Uterus (tissue), 2 donors: Measurements from ENCODE around the gene NCAPG.

ENCODE experiments used
- CTCF ChIP-seq, 4 experiments: fragments of 200-600 bp in 2 of 4; fragments of 450-650 bp in 2 of 4; sonication (generic) in 2 of 4; IDR thresholded peaks; one replicate each; pipeline ENCODE4 v1.5.1; 2016 to 2019; ENCODE audit warnings: antibody characterized with exemption in 4 of 4, mild to moderate bottlenecking in 2 of 4, moderate library complexity in 1 of 4
- POLR2A ChIP-seq, 2 donors: fragments of 450-650 bp; IDR thresholded peaks; one replicate each; pipeline ENCODE4 v1.6.1; 2016; ENCODE audit warnings: antibody characterized with exemption in 2 of 2, mild to moderate bottlenecking in 1 of 2, moderate library complexity in 1 of 2

- no peak for TF ChIP-seq CTCF (IDR thresholded peaks at IDR 0.05)
- TF ChIP-seq POLR2A (IDR thresholded peaks at IDR 0.05) = no peak
Observed at GRCh38 chr4:17787315-17787714, 23.5 kb upstream of the NCAPG start.
